ENCODE measurements around the gene SVBP.

SVBP gene

DNA sequence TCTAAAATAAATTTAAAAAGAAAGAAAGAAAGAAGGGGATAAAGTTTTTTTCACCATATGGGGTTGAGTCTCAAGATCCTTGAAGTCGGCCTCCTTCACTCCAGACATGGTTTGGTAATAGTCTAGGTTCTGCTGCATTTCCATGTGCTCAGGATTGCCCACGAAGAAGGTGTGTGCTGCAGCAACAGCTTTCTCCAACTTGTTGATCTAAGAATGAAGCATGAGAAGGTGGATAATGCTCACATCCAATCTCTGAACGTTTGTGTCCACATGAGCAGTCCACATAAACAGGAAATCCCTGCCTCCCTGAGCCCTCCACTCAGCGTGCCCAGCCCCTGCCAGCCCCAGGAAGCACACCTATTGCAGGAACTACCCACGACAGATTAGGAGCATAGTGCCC lies 54.9 kb downstream of the SVBP start:
- ChIA-PET CTCF (no interaction called here), POLR2A (interaction anchor here (0.6 to 1.1 kb wide), 2 partner anchors 84 to 377 kb away, joined by 3 to 4 read pairs; partner anchors contain the start of gene ZNF691)
- TF ChIP-seq ZNF384 (IDR thresholded peaks at IDR 0.05), result no peak
- TF ChIP-seq, protein P1, sequence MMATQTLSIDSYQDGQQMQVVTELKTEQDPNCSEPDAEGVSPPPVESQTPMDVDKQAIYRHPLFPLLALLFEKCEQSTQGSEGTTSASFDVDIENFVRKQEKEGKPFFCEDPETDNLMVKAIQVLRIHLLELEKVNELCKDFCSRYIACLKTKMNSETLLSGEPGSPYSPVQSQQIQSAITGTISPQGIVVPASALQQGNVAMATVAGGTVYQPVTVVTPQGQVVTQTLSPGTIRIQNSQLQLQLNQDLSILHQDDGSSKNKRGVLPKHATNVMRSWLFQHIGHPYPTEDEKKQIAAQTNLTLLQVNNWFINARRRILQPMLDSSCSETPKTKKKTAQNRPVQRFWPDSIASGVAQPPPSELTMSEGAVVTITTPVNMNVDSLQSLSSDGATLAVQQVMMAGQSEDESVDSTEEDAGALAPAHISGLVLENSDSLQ (IDR thresholded peaks at IDR 0.05), result no peak
- TF ChIP-seq HDGF (IDR thresholded peaks at IDR 0.05; ENCODE audit: borderline replicate concordance), result no peak
- no peak for TF ChIP-seq FOXM1 (IDR thresholded peaks at IDR 0.05; ENCODE audit: borderline replicate concordance)
- no peak for TF ChIP-seq NFRKB (IDR thresholded peaks at IDR 0.05)
- TF ChIP-seq TARDBP (IDR thresholded peaks at IDR 0.05), result no peak
- TF ChIP-seq BHLHE40 (IDR thresholded peaks at IDR 0.05; ENCODE audit: borderline replicate concordance), result no peak
- no peak for TF ChIP-seq ELF4 (IDR thresholded peaks at IDR 0.05)
- no peak for TF ChIP-seq CTBP1 (IDR thresholded peaks at IDR 0.05; ENCODE audit: borderline replicate concordance)
- TF ChIP-seq FOXA1 (IDR thresholded peaks at IDR 0.05), result no peak
- TF ChIP-seq FOXK2 (IDR thresholded peaks at IDR 0.05), result no peak
- TF ChIP-seq SUZ12 (IDR thresholded peaks at IDR 0.05), result no peak
- no peak for TF ChIP-seq SP1 (IDR thresholded peaks at IDR 0.05)
- TF ChIP-seq ARNT (IDR thresholded peaks at IDR 0.05), result no peak
- DNase-seq (ENCODE audit: extremely low spot score), result no peak

DNA sequence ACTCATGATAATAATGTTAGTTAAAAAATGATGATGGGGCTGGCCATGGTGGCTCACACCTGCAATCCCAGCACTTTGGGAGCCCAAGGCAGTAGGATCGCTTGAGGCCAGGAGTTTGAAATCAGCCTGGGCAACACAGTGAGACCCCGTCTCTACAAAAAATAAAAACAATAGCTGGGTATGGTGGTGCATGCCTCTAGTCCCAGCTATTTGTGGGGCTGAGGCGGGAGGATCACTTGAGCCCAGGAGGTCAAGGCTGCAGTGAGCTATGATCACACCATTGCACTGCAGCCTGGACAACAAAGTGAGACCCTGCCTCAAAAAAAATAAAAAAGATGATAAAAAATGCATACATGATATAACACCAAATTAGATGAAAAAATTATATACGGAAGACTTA lies 55.6 kb downstream of the SVBP start:
- POLR2A ChIA-PET, result no interaction called here

DNA sequence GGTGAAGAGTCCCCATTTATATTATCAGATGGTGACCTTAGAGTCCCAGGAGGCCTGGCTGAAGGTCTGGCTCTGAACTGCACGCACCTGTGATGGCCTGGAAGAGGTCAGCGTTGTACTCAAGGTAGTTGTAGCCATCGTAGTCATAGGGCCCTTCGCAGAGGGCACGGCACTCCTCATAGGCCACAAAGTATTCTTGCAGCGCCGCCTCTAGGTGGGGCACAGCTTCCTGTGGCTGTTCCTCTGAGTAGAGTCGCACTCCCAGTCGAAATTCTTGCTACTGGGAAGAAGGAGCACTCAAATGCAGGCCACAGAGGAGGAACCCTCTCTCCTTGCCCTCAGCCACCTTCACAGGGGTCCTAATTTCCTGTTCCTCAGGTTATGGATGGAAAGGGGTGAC lies 58.1 kb downstream of the SVBP start:
- DNase-seq (ENCODE audit: extremely low spot score), result no peak
- ChIA-PET CTCF (interaction anchor here (2.0 kb wide), 1 partner anchor 181 kb away, joined by 5 read pairs; no protein-coding TSS in a partner anchor), POLR2A (interaction anchor here (3.0 kb wide), 1 partner anchor 7 kb away, joined by 19 read pairs; the partner anchor contains the start of genes C1orf50 and P3H1)
- TF ChIP-seq SUZ12 (IDR thresholded peaks at IDR 0.05) (no peak), HDGF (IDR thresholded peaks at IDR 0.05; ENCODE audit: borderline replicate concordance) (no peak), ZNF384 (IDR thresholded peaks at IDR 0.05) (no peak), FOXK2 (IDR thresholded peaks at IDR 0.05) (no peak), ARNT (IDR thresholded peaks at IDR 0.05) (no peak), L3MBTL2 (conservative IDR thresholded peaks at IDR 0.05) (no peak), CTBP1 (IDR thresholded peaks at IDR 0.05; ENCODE audit: borderline replicate concordance) (no peak), LEF1 (IDR thresholded peaks at IDR 0.05; ENCODE audit: borderline replicate concordance) (no peak)
- TF ChIP-seq, protein P1 (IDR thresholded peaks at IDR 0.05), result no peak

More for the DNA sequence above, 55.6 kb downstream of the SVBP start:
- CTCF ChIA-PET, result no interaction called here
- no peak for DNase-seq (ENCODE audit: extremely low spot score)
- TF ChIP-seq FOXK2 (IDR thresholded peaks at IDR 0.05), result no peak
- no peak for TF ChIP-seq FOXA1 (IDR thresholded peaks at IDR 0.05)
- no peak for TF ChIP-seq CTBP1 (IDR thresholded peaks at IDR 0.05; ENCODE audit: borderline replicate concordance)
- TF ChIP-seq ARNT (IDR thresholded peaks at IDR 0.05), result no peak
- TF ChIP-seq NFRKB (IDR thresholded peaks at IDR 0.05), result no peak
- TF ChIP-seq ELF4 (IDR thresholded peaks at IDR 0.05), result no peak
- no peak for TF ChIP-seq HDGF (IDR thresholded peaks at IDR 0.05; ENCODE audit: borderline replicate concordance)

DNA sequence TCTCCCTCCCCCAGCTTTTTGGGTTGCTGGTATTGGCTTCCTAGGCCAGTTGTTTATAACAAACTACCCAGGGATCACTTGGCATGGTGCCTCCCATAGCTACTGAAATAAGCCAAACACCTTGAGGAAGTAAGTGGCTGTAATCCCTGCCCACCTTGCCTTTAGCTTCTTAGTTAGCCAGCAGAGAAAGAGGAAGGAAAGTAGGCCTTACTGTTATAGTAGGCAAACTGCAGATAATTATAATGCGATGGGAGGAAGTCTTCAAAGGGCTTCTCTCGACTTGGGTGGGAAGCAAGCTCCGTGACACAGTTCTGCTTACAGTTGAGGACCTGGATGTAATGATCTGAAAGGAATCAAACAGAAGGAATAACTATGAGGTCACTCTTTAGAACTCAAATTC lies 58.6 kb downstream of the SVBP start:
- no peak for TF ChIP-seq L3MBTL2 (conservative IDR thresholded peaks at IDR 0.05)
- no peak for TF ChIP-seq BHLHE40 (IDR thresholded peaks at IDR 0.05; ENCODE audit: borderline replicate concordance)
- TF ChIP-seq HDGF (IDR thresholded peaks at IDR 0.05; ENCODE audit: borderline replicate concordance), result no peak
- no peak for TF ChIP-seq TARDBP (IDR thresholded peaks at IDR 0.05)
- TF ChIP-seq ARNT (IDR thresholded peaks at IDR 0.05), result no peak
- TF ChIP-seq, protein P1 (IDR thresholded peaks at IDR 0.05), result no peak
- no peak for TF ChIP-seq LEF1 (IDR thresholded peaks at IDR 0.05; ENCODE audit: borderline replicate concordance)
- TF ChIP-seq ZNF384 (IDR thresholded peaks at IDR 0.05), result no peak
- TF ChIP-seq SUZ12 (IDR thresholded peaks at IDR 0.05), result no peak
- no peak for TF ChIP-seq ELF4 (IDR thresholded peaks at IDR 0.05)
- no peak for TF ChIP-seq FOXK2 (IDR thresholded peaks at IDR 0.05)
- TF ChIP-seq FOXM1 (IDR thresholded peaks at IDR 0.05; ENCODE audit: borderline replicate concordance), result no peak
- TF ChIP-seq CTBP1 (IDR thresholded peaks at IDR 0.05; ENCODE audit: borderline replicate concordance), result no peak
- CTCF ChIA-PET, result interaction anchor here (2.0 kb wide), 1 partner anchor 180 kb away, joined by 5 read pairs; no protein-coding TSS in a partner anchor
- POLR2A ChIA-PET, result interaction anchor here (3.0 kb wide), 1 partner anchor 8 kb away, joined by 19 read pairs; the partner anchor contains the start of genes C1orf50 and P3H1
- no peak for DNase-seq (ENCODE audit: extremely low spot score)

DNA sequence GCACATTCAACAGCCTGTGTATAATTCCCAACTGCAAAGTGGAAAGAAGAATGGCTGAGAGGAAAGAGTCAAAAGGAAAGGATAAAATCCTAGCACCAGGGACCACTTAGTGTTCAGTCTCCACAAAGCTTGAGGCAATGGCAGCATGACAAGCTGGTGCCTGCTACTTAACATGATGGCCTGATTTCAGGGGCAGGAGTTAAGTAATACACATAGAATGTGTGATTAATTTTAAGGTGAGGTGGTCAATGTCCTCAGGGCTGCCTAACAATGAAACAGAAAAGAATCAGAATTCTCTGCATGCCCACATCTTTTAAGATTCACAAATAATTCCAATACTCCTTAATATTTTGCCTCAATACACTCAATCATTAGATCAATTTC lies 59.3 kb downstream of the SVBP start:
- CTCF ChIA-PET, result interaction anchor here (0.8 to 2.1 kb wide), 4 partner anchors 8 to 180 kb away, joined by 3 to 18 read pairs (median 4); partner anchors contain the start of genes C1orf50 and P3H1
- DNase-seq (ENCODE audit: extremely low spot score), result no peak
- POLR2A ChIA-PET, result interaction anchor here (3.0 kb wide), 1 partner anchor 9 kb away, joined by 19 read pairs; the partner anchor contains the start of genes C1orf50 and P3H1
- TF ChIP-seq NFRKB (IDR thresholded peaks at IDR 0.05), result no peak
- TF ChIP-seq LEF1 (IDR thresholded peaks at IDR 0.05; ENCODE audit: borderline replicate concordance), result no peak
- no peak for TF ChIP-seq ZNF384 (IDR thresholded peaks at IDR 0.05)

All from HEK293T (cell line).